Measurements from ENCODE around the gene BHLHE40. TPM values are rescaled to one million over a fixed set of nuclear protein-coding genes. Genes with fewer than 3 reads are reported as not detected.
"Not testable (repeated sequence)": the region's sequence is repeated elsewhere in the genome, so short reads cannot be mapped to it uniquely, and the experiment has no call there.

Gene BHLHE40
- total and polyA plus RNA-seq, 2 of the 4 experiments (the other 2 are of a cell fraction), result 22.8 to 31.8 TPM

DNA sequence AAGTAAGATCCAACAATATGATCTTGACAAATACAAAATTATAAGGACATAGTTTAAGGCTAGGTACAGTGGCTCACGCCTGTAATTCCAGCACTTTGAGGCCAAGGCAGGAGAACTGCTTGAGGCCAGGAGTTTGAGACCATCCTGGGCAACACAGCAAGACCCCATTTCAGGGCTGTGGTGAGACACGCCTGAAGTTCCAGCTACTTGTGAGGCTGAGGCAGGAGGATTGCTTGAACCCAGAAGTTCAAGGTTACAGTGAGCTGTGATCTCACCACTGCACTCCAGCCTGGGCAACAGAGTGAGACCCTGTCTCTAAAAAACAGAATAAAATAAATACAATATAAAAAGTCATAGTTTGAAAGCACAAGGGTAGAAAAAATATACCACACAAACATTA, 17.4 kb upstream of the BHLHE40 start:
- H3K18ac ChIP-seq (ENCODE audit: low read depth, low read length); H3K27ac ChIP-seq (ENCODE audit: insufficient read depth, low read length); H4K91ac ChIP-seq (ENCODE audit: insufficient read depth, low read depth, low read length); H2BK15ac ChIP-seq (ENCODE audit: low read depth, low read length); H3K4me1 ChIP-seq (ENCODE audit: control insufficient read depth, insufficient read depth, low read length); H2BK120ac ChIP-seq (ENCODE audit: low read depth, low read length); H3K79me1 ChIP-seq (ENCODE audit: low read depth in 1 of 2, low read length in 2 of 2); H3K4me2 ChIP-seq (ENCODE audit: low read depth, low read length); H2BK5ac ChIP-seq (ENCODE audit: low read depth, low read length, poor library complexity, severe bottlenecking); in situ Hi-C loops (cut with MboI; ENCODE audit: low sequenced_read_pairs); H2AK9ac ChIP-seq (replicated peaks; ENCODE audit: low read depth, low read length, poor library complexity); H3K36me3 ChIP-seq (ENCODE audit: control insufficient read depth, insufficient read depth, low read length); H3K14ac ChIP-seq (replicated peaks; ENCODE audit: low read depth, low read length); dilution Hi-C loops (cut with HindIII; ENCODE audit: low sequenced_read_pairs, unreplicated experiment); DNase-seq; H4K20me1 ChIP-seq (ENCODE audit: insufficient read depth, low read length); H2BK20ac ChIP-seq (ENCODE audit: low read depth, low read length); H3K9me1 ChIP-seq (ENCODE audit: insufficient read depth, low read length); H4K8ac ChIP-seq (ENCODE audit: low read depth in 2 of 2, low read length in 2 of 2); POLR2A ChIA-PET (ENCODE audit: unreplicated experiment); H3K56ac ChIP-seq (ENCODE audit: extremely low read depth, insufficient read depth, low read length); H2AK5ac ChIP-seq (ENCODE audit: low read depth, low read length); H3K9me3 ChIP-seq (ENCODE audit: control insufficient read depth, insufficient read depth, low read length); intact Hi-C loops (cut with micrococcal nuclease); H3K9ac ChIP-seq (ENCODE audit: low read depth, low read length); H3K4ac ChIP-seq (ENCODE audit: low read depth, low read length); H3K27me3 ChIP-seq (ENCODE audit: control insufficient read depth, insufficient read depth, low read length); ATAC-seq (ENCODE audit: low read depth); H3K4me3 ChIP-seq (ENCODE audit: insufficient read depth, low read depth, low read length); BruUV-seq (replicated peaks); H3K23ac ChIP-seq (ENCODE audit: low read depth, low read length); H2AFZ ChIP-seq (replicated peaks; ENCODE audit: low read length, poor library complexity); CTCF ChIA-PET; H4K5ac ChIP-seq (ENCODE audit: low read depth, low read length): not testable (repeated sequence)
- 90% methylated on average over 2 of the region's 2 CpGs; no CpG with 5 or more reads in 1 of the 2 experiments for WGBS, 2 experiments (ENCODE audit: extremely low coverage in 2 of 2, insufficient read length in 1 of 2)

Measured in IMR-90 (cell line).